ENCODE data around the gene SCP2. TPM values are rescaled to one million over a fixed set of nuclear protein-coding genes. Genes with fewer than 3 reads are reported as not detected.

Gene SCP2
- total RNA-seq, 1 donor from 2014 or later: 130 TPM

DNA sequence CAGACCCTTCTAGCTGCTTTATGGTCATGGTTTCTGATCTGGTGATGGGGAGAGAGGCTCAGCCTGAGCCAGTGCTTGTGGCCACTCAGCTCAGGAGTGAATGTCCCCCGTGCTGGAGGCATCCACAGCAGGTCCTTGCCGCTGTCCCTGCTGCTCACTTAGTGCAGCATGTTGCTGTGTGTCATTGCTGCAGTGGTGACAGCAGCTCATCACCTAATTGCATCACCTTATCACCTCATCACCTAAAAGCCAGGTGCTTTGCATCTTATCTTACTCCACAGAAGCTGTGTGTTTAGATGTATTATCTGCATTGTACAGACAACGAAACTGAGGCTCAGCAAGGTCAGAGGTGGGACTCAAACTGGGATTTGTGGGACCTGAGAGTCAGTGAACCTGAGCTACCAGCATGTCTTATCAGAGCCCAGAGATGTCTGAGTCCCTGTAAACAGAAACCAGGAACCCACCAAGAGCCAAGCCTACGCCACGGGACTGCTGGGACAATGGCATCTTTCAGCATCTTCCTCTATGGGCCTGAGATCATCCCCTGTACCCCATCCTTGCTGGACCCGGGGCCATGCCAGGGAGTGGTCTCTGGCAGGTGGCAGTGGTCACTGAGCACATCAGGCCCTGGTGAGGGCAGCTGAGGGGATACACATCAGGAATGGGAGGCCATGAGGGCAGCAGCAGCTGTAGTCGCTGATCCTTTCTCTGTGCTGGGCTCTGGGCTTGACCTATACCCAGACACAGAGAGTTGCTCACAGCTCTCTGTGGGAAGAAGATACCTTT lies 141.4 kb downstream of the SCP2 start:
- Histone ChIP-seq H3K27me3 (ENCODE audit: low read depth) (peaks cover under 1% of the 10 kb centered on the region), H3K4me3 (no peak overlapping the region), H3K36me3 (no peaks in the 10 kb centered on the region), H3K4me1 (peaks cover 7% of the 10 kb centered on the region), H3K27ac (replicated peaks) (no peak overlapping the region), H3K9me3 (replicated peaks) (no peaks in the 10 kb centered on the region)
- TF ChIP-seq, protein P1, sequence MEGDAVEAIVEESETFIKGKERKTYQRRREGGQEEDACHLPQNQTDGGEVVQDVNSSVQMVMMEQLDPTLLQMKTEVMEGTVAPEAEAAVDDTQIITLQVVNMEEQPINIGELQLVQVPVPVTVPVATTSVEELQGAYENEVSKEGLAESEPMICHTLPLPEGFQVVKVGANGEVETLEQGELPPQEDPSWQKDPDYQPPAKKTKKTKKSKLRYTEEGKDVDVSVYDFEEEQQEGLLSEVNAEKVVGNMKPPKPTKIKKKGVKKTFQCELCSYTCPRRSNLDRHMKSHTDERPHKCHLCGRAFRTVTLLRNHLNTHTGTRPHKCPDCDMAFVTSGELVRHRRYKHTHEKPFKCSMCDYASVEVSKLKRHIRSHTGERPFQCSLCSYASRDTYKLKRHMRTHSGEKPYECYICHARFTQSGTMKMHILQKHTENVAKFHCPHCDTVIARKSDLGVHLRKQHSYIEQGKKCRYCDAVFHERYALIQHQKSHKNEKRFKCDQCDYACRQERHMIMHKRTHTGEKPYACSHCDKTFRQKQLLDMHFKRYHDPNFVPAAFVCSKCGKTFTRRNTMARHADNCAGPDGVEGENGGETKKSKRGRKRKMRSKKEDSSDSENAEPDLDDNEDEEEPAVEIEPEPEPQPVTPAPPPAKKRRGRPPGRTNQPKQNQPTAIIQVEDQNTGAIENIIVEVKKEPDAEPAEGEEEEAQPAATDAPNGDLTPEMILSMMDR (IDR thresholded peaks at IDR 0.05; ENCODE audit: borderline replicate concordance): no peak
- DNase-seq: peak; percentile 8
- intact Hi-C loops (cut with micrococcal nuclease): no loop called here

DNA sequence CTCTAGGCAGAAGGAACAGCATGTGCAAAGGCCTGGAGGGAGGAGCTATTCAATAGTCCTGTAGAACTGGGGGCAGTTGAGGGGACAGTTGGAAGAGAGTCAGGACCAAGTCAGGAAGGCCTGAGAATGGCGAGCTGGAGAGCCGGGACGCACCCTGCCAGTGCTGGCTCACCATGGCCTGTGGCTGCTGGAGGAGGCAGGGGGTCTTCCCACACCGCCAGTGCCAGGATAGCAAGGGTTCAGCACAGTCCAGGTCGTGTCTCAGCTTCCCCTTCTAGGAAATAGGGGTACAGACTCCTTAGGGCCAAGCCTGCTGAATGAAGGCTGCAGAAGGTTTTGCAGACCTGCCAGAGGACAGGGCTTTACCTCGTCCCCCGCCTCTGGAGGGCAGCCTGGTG lies 142.2 kb downstream of the SCP2 start:
- Histone ChIP-seq H3K9me3 (replicated peaks) (no peaks in the 10 kb centered on the region), H3K4me1 (peaks cover 14% of the 10 kb centered on the region), H3K4me3 (no peak overlapping the region), H3K27me3 (ENCODE audit: low read depth) (no peaks in the 10 kb centered on the region), H3K27ac (replicated peaks) (no peak overlapping the region), H3K36me3 (no peaks in the 10 kb centered on the region)
- intact Hi-C loops (cut with micrococcal nuclease): no loop called here
- DNase-seq: peak; percentile 9
- TF ChIP-seq, protein P1 (IDR thresholded peaks at IDR 0.05; ENCODE audit: borderline replicate concordance): no peak

DNA sequence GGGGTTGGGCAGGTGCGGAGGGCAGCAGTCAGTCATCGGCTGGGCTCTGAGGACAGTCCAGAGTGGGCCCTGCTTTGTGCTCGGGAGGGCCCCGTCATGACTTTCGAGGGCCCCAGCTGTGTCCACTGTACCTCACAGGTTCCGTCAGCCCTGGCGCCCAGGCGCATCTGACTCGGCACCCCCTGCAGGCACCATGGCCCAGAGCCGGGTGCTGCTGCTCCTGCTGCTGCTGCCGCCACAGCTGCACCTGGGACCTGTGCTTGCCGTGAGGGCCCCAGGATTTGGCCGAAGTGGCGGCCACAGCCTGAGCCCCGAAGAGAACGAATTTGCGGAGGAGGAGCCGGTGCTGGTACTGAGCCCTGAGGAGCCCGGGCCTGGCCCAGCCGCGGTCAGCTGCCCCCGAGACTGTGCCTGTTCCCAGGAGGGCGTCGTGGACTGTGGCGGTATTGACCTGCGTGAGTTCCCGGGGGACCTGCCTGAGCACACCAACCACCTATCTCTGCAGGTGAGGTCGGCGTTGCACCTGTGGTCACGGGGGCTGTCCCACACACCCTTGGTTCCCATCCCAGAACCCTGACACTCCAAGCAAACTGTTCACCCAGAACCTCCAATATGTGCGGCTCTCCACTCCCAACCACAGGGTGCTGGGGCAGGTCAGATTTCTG lies 142.7 kb downstream of the SCP2 start:
- Histone ChIP-seq H3K4me1 (peaks cover 16% of the 10 kb centered on the region), H3K36me3 (no peaks in the 10 kb centered on the region), H3K27me3 (ENCODE audit: low read depth) (no peaks in the 10 kb centered on the region), H3K27ac (replicated peaks) (no peak overlapping the region), H3K9me3 (replicated peaks) (no peaks in the 10 kb centered on the region), H3K4me3 (no peak overlapping the region)
- intact Hi-C loops (cut with micrococcal nuclease): no loop called here
- TF ChIP-seq, protein P1 (IDR thresholded peaks at IDR 0.05; ENCODE audit: borderline replicate concordance): no peak
- DNase-seq: peak; percentile 13

DNA sequence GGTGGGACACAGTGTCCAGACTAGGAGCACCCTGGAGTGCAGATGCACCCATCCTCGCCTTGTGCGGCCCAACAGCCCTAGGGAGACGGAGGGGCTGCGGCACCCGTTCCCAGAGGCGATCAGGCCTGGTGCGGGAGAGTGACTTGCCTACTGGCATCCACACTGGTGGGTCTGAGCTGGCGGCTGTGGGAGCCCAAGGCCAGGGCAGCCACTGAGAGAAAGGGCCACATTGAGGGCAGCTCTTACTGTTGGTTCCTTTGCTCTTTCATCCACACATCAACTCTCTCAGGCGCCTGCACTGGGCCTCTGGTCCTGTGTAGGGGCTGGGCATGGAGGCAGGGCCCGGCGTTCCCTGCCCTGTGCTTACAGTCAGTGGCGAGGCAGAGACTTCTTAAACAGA lies 143.5 kb downstream of the SCP2 start:
- Histone ChIP-seq H3K36me3 (no peaks in the 10 kb centered on the region), H3K4me3 (no peak overlapping the region), H3K9me3 (replicated peaks) (no peaks in the 10 kb centered on the region), H3K4me1 (peaks cover 16% of the 10 kb centered on the region), H3K27ac (replicated peaks) (no peak overlapping the region), H3K27me3 (ENCODE audit: low read depth) (no peaks in the 10 kb centered on the region)
- intact Hi-C loops (cut with micrococcal nuclease): no loop called here
- TF ChIP-seq, protein P1 (IDR thresholded peaks at IDR 0.05; ENCODE audit: borderline replicate concordance): no peak
- DNase-seq: peak; percentile 13

DNA sequence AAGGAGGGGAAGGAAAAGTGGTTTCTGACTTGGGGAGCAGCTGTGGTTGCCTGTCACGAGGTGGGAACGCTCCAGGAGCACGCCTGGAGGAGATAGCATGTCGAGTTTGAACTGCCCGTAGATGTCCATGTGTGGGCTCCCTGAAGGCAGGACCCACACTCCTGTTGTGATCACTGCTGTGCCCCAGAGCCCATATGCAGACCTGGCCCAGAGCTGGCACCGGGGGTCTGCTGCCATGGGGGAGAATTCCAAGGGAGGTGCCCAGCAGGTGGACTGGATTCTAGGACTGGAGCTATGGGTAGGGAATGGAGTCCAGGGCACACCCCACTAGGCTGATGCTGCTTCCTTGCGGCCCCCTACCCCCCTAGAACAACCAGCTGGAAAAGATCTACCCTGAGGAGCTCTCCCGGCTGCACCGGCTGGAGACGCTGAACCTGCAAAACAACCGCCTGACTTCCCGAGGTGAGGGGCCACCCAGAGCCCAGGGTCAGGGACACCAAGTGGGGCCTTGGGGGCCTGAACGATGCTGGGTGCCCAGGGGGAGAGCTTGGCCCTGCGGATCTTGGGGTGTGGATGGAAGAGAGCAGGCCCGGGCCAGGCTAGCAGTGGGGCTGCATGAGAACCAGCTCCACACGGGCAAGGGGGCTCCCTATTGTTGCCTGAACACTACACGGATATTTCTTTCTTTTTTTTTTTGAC lies 144.2 kb downstream of the SCP2 start:
- intact Hi-C loops (cut with micrococcal nuclease): no loop called here
- H3K9me3 ChIP-seq (replicated peaks): no peaks in the 10 kb centered on the region
- TF ChIP-seq, protein P1 (IDR thresholded peaks at IDR 0.05; ENCODE audit: borderline replicate concordance): no peak

More for the DNA sequence above, 144.2 kb downstream of the SCP2 start:
- Histone ChIP-seq H3K4me1 (peaks cover 16% of the 10 kb centered on the region), H3K27me3 (ENCODE audit: low read depth) (no peaks in the 10 kb centered on the region), H3K4me3 (no peak overlapping the region), H3K36me3 (no peaks in the 10 kb centered on the region), H3K27ac (replicated peaks) (no peak overlapping the region)
- DNase-seq: peak; percentile 10
